NCI-H2171 (cell line): Measurements from ENCODE around the gene STMND1.
"Not testable (repeated sequence)": the region's sequence is repeated elsewhere in the genome, so short reads cannot be mapped to it uniquely, and the experiment has no call there.

Experiments used
- DNase-seq: peaks from one replicate; lab custom pipeline; 2025; lab: John Stamatoyannopoulos, UW

The STMND1 gene

GRCh38 chr6:17101422-17102257 is at the start of gene STMND1:
Gene STMND1 (plus strand): TSS chr6:17102050. CDS start chr6:17102258, 208 bp downstream.
- peak; percentile 74 for DNase-seq

DNA sequence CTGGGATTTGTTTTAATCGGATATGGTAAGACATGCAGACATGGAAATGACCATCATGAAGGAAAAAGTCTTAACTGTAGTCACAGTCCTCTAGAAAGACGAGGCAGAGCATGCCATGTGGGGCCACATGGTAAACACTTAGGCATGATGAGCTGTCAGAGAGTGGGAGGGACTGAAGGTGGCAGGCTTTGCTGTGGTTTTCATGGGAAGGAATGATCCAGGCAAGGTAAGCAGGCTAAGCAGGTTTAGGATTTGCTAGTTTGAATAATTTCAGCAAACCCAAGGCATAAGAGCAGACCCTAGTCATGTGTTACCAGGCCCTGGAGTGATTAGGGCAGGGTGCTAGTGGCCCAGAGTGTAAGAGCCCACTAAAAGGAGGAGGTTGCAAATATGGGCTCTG is 47.2 kb upstream of the STMND1 start:
- no peak for DNase-seq

DNA sequence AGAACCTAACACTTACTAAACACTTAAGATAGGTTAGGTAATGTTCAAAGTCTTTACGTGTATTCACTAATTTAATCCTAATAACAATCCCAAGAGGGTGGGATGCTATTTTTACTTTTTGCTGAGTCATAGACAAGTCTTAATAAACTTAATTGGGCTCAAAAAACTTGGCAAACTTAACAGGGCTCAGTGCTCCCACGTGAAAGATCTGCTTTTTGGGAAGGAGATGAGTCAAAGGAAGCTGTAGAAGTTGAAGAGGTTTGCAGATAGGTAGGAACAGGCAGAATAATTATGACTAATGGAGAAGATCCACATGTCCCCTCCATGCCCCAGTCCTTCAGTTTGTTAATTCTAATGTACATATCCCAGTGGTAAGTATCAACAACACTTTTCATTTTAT is 44.5 kb upstream of the STMND1 start:
- DNase-seq: no peak

DNA sequence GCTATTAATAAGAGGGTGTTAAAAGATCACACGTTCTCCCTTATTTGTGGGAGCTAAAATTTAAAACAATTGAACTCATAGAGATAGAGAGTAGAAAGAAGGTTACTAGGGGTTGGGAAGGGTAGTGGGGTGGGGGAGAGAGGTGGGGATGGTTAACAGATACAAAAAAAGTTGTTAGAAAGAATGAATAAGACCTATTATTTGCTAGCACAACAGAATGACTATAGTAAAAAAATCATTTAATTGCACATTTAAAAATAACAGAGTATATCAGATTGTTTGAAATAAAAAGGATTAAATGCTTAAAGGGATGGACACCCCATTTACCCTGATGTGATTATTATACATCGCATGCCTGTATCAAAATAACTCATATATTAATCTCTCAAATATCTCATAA is 43.3 kb upstream of the STMND1 start:
- DNase-seq: no peak

DNA sequence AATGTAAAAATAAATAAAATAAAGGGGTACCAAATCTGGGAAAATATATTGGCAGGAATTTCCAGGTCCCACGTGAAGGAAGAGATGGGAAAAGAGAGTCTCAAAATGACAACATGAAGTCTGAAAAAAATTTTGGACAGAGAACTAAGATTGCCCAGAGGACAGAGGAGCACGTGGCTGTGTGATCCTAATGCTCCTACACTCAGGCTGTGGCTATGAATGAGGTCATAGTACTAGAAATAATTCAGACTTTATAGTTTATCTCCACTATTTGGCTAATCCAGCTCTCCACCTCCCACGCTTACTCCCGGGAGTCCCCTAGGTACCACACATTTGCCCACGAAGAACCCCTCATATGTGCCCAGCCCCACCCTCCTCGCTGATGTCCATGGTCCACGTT is 42.8 kb upstream of the STMND1 start:
- DNase-seq: no peak

- no peak for DNase-seq
Observed at GRCh38 chr6:17059850-17060249, 42.0 kb upstream of the STMND1 start.

- no peak for DNase-seq
Observed at GRCh38 chr6:17061097-17061496, 40.8 kb upstream of the STMND1 start.

- no peak for DNase-seq
Observed at GRCh38 chr6:17062871-17063440, 38.9 kb upstream of the STMND1 start.

GRCh38 chr6:17064975-17065374 is 36.9 kb upstream of the STMND1 start:
- DNase-seq: no peak

- no peak for DNase-seq
Observed at GRCh38 chr6:17066610-17067009, 35.2 kb upstream of the STMND1 start.

GRCh38 chr6:17068972-17069371 is 32.9 kb upstream of the STMND1 start:
- DNase-seq: not testable (repeated sequence)

- not testable (repeated sequence) for DNase-seq
Observed at GRCh38 chr6:17070400-17070799, 31.4 kb upstream of the STMND1 start.

DNA sequence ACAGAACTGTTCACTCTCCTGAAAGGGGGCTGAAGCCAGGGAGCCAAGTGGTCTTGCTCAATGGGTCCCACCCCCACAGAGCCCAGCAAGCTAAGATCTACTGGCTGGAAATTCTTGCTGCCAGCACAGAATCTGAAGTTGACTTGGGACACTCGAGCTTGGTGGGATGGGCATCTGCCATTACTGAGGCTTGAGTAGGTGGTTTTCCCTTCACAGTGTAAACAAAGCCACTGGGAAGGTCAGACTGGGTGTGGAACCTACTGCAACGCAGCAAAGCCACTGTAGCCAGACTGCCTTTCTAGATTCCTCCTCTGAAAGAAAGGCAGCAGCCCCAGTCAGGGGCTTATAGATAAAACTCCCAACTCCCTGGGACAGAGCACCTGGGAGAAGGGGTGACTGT is 28.3 kb upstream of the STMND1 start:
- not testable (repeated sequence) for DNase-seq

- DNase-seq: no peak
Observed at GRCh38 chr6:17081273-17081672, 20.6 kb upstream of the STMND1 start.

GRCh38 chr6:17081860-17082508 is 19.9 kb upstream of the STMND1 start:
- no peak for DNase-seq

- no peak for DNase-seq
Observed at GRCh38 chr6:17083397-17083796, 18.5 kb upstream of the STMND1 start.

DNA sequence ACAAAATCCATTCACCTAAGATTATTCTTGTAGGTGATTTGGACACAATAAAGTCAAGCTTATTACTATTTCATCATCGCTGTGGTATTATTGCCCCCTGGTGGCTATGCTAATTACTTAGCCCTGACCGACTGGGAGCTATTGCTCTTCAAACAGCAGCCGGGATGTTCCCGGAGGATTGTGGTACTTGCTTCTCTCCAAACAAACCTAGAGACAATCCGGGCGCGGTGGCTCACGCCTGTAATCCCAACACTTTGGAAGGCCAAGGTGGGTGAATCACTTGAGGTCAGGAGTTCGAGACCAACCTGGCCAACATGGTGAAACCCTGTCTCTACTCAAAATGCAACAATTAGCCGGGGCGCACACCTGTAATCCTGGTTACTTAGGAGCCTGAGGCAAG is 15.4 kb upstream of the STMND1 start:
- no peak for DNase-seq

- DNase-seq: no peak
Observed at GRCh38 chr6:17088091-17088611, 13.7 kb upstream of the STMND1 start.

- no peak for DNase-seq
Observed at GRCh38 chr6:17091122-17091521, 10.7 kb upstream of the STMND1 start.

DNA sequence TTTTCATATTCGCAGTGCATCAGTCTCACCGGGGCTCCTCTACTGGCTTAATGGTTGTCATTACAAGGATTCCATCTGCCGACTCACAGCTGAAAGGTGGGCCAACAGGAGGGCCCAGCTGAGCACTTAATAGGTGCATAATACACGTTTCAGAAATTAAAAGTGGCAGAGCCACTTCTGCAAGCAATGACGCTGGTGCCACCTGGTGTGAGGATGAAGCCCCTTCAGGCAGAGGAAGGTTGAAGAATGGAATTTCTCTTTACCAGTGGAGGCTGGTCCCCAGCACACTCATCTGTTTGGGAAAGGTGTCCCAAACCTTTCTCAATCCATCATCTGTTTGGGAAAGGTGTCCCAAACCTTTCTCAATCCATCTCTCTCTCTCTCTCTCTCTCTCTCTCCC is 8.2 kb upstream of the STMND1 start:
- no peak for DNase-seq

GRCh38 chr6:17096096-17096495 is 5.8 kb upstream of the STMND1 start:
- no peak for DNase-seq

- no peak for DNase-seq
Observed at GRCh38 chr6:17096652-17097051, 5.2 kb upstream of the STMND1 start.

GRCh38 chr6:17097982-17098381 is 3.9 kb upstream of the STMND1 start:
- no peak for DNase-seq
